ENCODE results near the gene DDT.
"Not testable (repeated sequence)": the region's sequence is repeated elsewhere in the genome, so short reads cannot be mapped to it uniquely, and the experiment has no call there.

DDT gene

DNA sequence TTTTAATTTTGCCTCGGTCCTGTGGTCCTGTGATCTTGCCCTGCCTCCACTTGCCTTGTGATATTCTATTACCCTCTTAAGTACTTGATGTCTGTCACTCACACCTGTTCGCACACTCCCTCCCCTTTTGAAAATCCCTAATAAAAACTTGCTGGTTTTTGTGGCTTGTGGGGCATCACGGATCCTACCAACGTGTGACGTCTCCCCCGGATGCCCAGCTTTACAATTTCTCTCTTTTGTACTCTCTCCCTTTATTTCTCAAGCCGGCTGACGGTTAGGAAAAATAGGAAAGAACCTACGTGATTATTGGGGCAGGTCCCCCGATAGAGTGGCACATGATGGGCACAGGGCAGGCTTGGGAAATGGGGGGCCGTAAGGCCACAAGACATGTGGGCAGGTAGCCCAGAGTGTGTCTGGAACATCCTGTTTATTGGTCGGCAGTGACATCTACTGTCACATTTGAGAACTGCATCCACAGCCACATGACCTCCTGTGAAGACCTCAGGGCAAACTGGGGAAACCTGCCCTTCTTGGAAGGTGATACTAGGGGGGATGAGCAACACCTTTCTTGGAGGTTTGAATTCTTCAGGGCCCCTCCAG, 17.8 kb downstream of the DDT start:
- not testable (repeated sequence) for H3K9me2 ChIP-seq (replicated peaks; ENCODE audit: low read depth, low read length); H2AFZ ChIP-seq (ENCODE audit: low read length); H3K4me2 ChIP-seq (ENCODE audit: low read depth, low read length, poor library complexity, severe bottlenecking); H3K9me3 ChIP-seq (ENCODE audit: insufficient read depth, low read depth, low read length); H3K4me3 ChIP-seq (ENCODE audit: low read length, poor library complexity, severe bottlenecking); H3K9ac ChIP-seq (ENCODE audit: low read depth, low read length, poor library complexity, severe bottlenecking); H3K4me1 ChIP-seq (ENCODE audit: insufficient read depth, low read length, poor library complexity, severe bottlenecking); H4K20me1 ChIP-seq (ENCODE audit: insufficient read depth, low read length, poor library complexity, severe bottlenecking); H3K79me2 ChIP-seq (ENCODE audit: insufficient read depth, low read length); H3K36me3 ChIP-seq (ENCODE audit: insufficient read depth, low read length); H3K27me3 ChIP-seq (ENCODE audit: insufficient read depth, low read length, poor library complexity, severe bottlenecking); H3F3A ChIP-seq (ENCODE audit: low read depth)
- TF ChIP-seq, protein P1, sequence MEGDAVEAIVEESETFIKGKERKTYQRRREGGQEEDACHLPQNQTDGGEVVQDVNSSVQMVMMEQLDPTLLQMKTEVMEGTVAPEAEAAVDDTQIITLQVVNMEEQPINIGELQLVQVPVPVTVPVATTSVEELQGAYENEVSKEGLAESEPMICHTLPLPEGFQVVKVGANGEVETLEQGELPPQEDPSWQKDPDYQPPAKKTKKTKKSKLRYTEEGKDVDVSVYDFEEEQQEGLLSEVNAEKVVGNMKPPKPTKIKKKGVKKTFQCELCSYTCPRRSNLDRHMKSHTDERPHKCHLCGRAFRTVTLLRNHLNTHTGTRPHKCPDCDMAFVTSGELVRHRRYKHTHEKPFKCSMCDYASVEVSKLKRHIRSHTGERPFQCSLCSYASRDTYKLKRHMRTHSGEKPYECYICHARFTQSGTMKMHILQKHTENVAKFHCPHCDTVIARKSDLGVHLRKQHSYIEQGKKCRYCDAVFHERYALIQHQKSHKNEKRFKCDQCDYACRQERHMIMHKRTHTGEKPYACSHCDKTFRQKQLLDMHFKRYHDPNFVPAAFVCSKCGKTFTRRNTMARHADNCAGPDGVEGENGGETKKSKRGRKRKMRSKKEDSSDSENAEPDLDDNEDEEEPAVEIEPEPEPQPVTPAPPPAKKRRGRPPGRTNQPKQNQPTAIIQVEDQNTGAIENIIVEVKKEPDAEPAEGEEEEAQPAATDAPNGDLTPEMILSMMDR (conservative IDR thresholded peaks at IDR 0.05; ENCODE audit: low read length), result peak; percentile 76

DNA sequence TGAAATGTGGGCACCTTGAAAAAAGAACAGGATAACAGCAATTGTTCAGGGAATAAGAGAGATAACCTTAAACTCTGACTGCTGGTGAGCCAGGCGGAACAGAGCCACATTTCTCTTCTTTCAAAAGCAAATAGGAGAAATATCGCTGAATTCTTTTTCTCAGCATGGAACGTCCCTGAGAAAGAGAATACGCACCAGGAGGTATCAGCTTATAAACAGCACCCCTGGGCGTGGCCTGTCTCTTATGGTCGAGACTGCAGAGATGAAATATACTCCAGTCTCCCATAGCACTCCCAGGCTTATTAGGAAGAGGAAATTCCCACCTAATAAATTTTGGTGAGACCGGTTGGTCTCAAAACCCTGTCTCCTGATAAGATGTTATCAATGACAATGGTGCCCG, 18.4 kb downstream of the DDT start:
- H3K79me2 ChIP-seq (ENCODE audit: insufficient read depth, low read length); H3K9ac ChIP-seq (ENCODE audit: low read depth, low read length, poor library complexity, severe bottlenecking); H3K9me2 ChIP-seq (replicated peaks; ENCODE audit: low read depth, low read length); H2AFZ ChIP-seq (ENCODE audit: low read length); H3F3A ChIP-seq (ENCODE audit: low read depth); H3K4me3 ChIP-seq (ENCODE audit: low read length, poor library complexity, severe bottlenecking); H3K4me1 ChIP-seq (ENCODE audit: insufficient read depth, low read length, poor library complexity, severe bottlenecking); H3K36me3 ChIP-seq (ENCODE audit: insufficient read depth, low read length); H3K27me3 ChIP-seq (ENCODE audit: insufficient read depth, low read length, poor library complexity, severe bottlenecking); H4K20me1 ChIP-seq (ENCODE audit: insufficient read depth, low read length, poor library complexity, severe bottlenecking); H3K4me2 ChIP-seq (ENCODE audit: low read depth, low read length, poor library complexity, severe bottlenecking); H3K9me3 ChIP-seq (ENCODE audit: insufficient read depth, low read depth, low read length): not testable (repeated sequence)

DNA sequence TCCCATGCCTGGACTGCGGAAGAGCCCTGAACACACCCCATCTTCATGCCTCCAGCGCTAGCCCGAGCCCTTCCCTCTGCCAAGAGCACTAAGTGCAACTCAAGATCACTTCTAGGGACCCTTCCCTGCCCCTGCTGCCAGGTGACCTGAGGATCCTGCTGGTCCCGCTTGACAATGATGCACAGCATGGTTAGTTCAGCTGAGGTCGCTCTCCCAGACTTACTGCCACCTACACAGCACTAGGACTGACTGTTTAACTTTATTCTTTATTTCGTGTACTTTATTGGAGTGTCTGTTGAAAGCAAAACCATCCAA, 19.3 kb downstream of the DDT start:
- not testable (repeated sequence) for H2AFZ ChIP-seq (ENCODE audit: low read length); H4K20me1 ChIP-seq (ENCODE audit: insufficient read depth, low read length, poor library complexity, severe bottlenecking); H3K9ac ChIP-seq (ENCODE audit: low read depth, low read length, poor library complexity, severe bottlenecking); H3K4me1 ChIP-seq (ENCODE audit: insufficient read depth, low read length, poor library complexity, severe bottlenecking); H3K79me2 ChIP-seq (ENCODE audit: insufficient read depth, low read length); H3F3A ChIP-seq (ENCODE audit: low read depth); H3K9me2 ChIP-seq (replicated peaks; ENCODE audit: low read depth, low read length); H3K4me2 ChIP-seq (ENCODE audit: low read depth, low read length, poor library complexity, severe bottlenecking); H3K9me3 ChIP-seq (ENCODE audit: insufficient read depth, low read depth, low read length); H3K4me3 ChIP-seq (ENCODE audit: low read length, poor library complexity, severe bottlenecking); H3K36me3 ChIP-seq (ENCODE audit: insufficient read depth, low read length); H3K27me3 ChIP-seq (ENCODE audit: insufficient read depth, low read length, poor library complexity, severe bottlenecking)

DNA sequence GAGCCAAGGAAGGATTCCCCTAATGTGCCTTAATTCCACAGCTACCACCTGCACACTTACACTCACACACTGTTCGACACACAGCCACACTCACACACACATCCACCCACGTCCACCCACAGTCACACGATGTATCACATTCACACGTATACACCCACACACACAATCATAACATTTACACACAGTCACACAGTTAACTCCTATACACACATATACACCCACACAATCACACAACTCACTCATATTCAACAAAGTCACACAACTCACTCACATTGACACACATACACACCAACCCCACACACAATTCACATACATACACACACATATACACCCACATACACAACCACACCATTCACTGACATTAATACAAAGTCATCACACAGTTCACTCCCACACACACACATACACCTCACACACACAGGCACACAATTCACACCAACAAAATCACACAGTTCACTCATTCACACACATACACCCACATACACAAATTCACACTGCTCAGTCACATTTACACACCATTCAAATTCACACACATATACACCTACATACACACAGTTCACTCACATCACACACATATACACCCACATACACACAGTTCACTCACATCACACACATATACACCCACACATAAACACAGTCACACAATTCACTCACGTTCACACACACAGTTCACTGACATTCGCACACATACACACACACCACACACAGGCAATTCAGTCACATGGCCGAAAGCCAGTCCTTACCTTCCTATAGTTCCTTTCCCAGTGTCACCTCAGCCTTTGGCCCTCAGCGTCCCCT, 19.8 kb downstream of the DDT start:
- not testable (repeated sequence) for H3K36me3 ChIP-seq (ENCODE audit: insufficient read depth, low read length); H3K4me2 ChIP-seq (ENCODE audit: low read depth, low read length, poor library complexity, severe bottlenecking)

DNA sequence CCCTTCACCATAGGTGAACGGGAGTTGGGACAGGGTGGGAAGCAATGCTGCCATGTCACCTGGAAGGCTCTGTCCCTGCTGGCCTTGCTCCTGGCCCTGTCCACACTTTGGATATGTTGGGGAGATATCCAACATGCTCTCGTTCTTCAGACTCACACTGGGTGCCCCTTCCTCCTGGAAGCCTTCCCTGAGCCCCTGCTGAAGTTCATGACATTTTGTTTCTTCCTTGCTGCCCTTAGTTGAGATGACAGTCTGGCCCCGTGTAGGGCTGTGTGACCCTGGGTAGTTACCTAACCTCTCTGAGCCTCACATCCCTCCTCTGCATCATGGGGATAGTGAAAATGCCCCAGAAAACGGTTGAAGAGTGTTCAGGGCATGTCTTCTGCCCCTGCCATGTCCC, 20.8 kb downstream of the DDT start:
- H2AFZ ChIP-seq (ENCODE audit: low read length); H3K36me3 ChIP-seq (ENCODE audit: insufficient read depth, low read length); H3K9me3 ChIP-seq (ENCODE audit: insufficient read depth, low read depth, low read length); H3K4me3 ChIP-seq (ENCODE audit: low read length, poor library complexity, severe bottlenecking); H4K20me1 ChIP-seq (ENCODE audit: insufficient read depth, low read length, poor library complexity, severe bottlenecking); H3K9me2 ChIP-seq (replicated peaks; ENCODE audit: low read depth, low read length); H3K4me2 ChIP-seq (ENCODE audit: low read depth, low read length, poor library complexity, severe bottlenecking); H3K27me3 ChIP-seq (ENCODE audit: insufficient read depth, low read length, poor library complexity, severe bottlenecking); H3K4me1 ChIP-seq (ENCODE audit: insufficient read depth, low read length, poor library complexity, severe bottlenecking); H3K79me2 ChIP-seq (ENCODE audit: insufficient read depth, low read length); H3F3A ChIP-seq (ENCODE audit: low read depth); H3K9ac ChIP-seq (ENCODE audit: low read depth, low read length, poor library complexity, severe bottlenecking): not testable (repeated sequence)

More for the DNA sequence above, 19.8 kb downstream of the DDT start:
- H3F3A ChIP-seq (ENCODE audit: low read depth); H3K9me2 ChIP-seq (replicated peaks; ENCODE audit: low read depth, low read length); H3K79me2 ChIP-seq (ENCODE audit: insufficient read depth, low read length); H3K27me3 ChIP-seq (ENCODE audit: insufficient read depth, low read length, poor library complexity, severe bottlenecking); H4K20me1 ChIP-seq (ENCODE audit: insufficient read depth, low read length, poor library complexity, severe bottlenecking); H3K4me3 ChIP-seq (ENCODE audit: low read length, poor library complexity, severe bottlenecking); H3K9ac ChIP-seq (ENCODE audit: low read depth, low read length, poor library complexity, severe bottlenecking); H3K4me1 ChIP-seq (ENCODE audit: insufficient read depth, low read length, poor library complexity, severe bottlenecking); H2AFZ ChIP-seq (ENCODE audit: low read length); H3K9me3 ChIP-seq (ENCODE audit: insufficient read depth, low read depth, low read length): not testable (repeated sequence)

DNA sequence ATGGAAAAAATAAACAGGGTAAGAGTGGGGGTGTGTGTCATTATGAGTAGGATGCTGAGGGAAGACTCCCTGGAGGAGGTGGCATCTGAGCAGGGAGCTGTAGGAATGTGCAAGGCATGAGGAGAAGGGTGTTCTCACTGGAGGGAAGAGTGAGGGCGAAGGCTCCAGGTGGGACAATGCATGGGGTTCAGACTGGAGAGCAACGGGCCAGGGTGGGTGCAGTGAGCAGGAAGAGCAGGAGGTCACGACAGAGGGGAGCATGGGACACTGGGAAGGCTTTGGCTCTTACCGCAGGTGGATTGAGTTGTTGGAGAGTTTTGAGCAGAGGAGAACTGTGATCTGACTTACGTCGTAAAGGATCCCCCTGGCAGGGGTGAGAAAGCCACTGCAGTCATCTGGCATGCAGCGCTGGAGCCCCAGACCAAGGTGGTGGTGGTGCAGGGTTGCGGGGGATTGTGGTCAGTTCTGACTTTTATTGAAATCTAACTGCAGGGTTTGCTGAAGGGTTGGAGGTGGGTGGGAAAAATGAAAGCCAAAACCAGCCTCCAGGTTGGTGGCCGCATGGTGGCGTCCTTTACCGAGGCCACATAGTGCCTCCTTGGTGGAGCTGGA, 21.3 kb downstream of the DDT start:
- H3K4me3 ChIP-seq (ENCODE audit: low read length, poor library complexity, severe bottlenecking); H3K79me2 ChIP-seq (ENCODE audit: insufficient read depth, low read length); H3K4me1 ChIP-seq (ENCODE audit: insufficient read depth, low read length, poor library complexity, severe bottlenecking); H3K4me2 ChIP-seq (ENCODE audit: low read depth, low read length, poor library complexity, severe bottlenecking); H3F3A ChIP-seq (ENCODE audit: low read depth); H3K9me2 ChIP-seq (replicated peaks; ENCODE audit: low read depth, low read length); H3K9ac ChIP-seq (ENCODE audit: low read depth, low read length, poor library complexity, severe bottlenecking); H3K9me3 ChIP-seq (ENCODE audit: insufficient read depth, low read depth, low read length); H3K27me3 ChIP-seq (ENCODE audit: insufficient read depth, low read length, poor library complexity, severe bottlenecking); H4K20me1 ChIP-seq (ENCODE audit: insufficient read depth, low read length, poor library complexity, severe bottlenecking); H3K36me3 ChIP-seq (ENCODE audit: insufficient read depth, low read length); H2AFZ ChIP-seq (ENCODE audit: low read length): not testable (repeated sequence)

DNA sequence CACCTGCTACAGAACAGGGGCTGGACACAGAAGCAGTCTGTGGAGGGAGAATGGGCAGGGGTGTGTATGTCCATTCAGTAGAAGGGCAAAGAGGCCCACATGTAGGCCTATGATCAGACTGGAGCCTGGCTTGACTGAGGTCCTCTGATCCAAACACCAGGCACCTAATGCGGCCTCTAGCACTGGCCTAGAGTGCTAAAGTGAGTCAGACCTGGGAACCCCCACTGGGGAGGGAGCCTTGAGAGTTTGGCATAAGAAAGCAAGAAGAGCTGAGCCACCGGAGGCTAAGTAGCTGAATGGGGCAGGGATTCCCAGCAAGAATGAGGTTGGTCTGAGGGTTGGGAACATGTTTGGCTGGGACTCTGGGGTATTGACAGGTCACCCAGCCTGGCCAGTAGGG, 22.9 kb downstream of the DDT start:
- not testable (repeated sequence) for H4K20me1 ChIP-seq (ENCODE audit: insufficient read depth, low read length, poor library complexity, severe bottlenecking); H3K9me2 ChIP-seq (replicated peaks; ENCODE audit: low read depth, low read length); H3F3A ChIP-seq (ENCODE audit: low read depth); H3K4me2 ChIP-seq (ENCODE audit: low read depth, low read length, poor library complexity, severe bottlenecking); H3K79me2 ChIP-seq (ENCODE audit: insufficient read depth, low read length); H3K27me3 ChIP-seq (ENCODE audit: insufficient read depth, low read length, poor library complexity, severe bottlenecking); H3K9ac ChIP-seq (ENCODE audit: low read depth, low read length, poor library complexity, severe bottlenecking); H3K9me3 ChIP-seq (ENCODE audit: insufficient read depth, low read depth, low read length); H3K4me1 ChIP-seq (ENCODE audit: insufficient read depth, low read length, poor library complexity, severe bottlenecking); H3K36me3 ChIP-seq (ENCODE audit: insufficient read depth, low read length); H3K4me3 ChIP-seq (ENCODE audit: low read length, poor library complexity, severe bottlenecking); H2AFZ ChIP-seq (ENCODE audit: low read length)

Data from Loucy (cell line).